Neural crest cell (in vitro differentiated cells): ENCODE measurements around the gene RNPEPL1. TPM values are rescaled to one million over a fixed set of nuclear protein-coding genes. Genes with fewer than 3 reads are reported as not detected.

ENCODE experiments used
- DNase-seq: peaks from one replicate; pipeline ENCODE4 v3.0.0; 2021; ENCODE audit warnings: low read depth, mixed read lengths, low spot score
- H3K27ac Mint-ChIP-seq: one replicate; pipeline ENCODE4 v1.8.0; 2021; ENCODE audit warnings: mild to moderate bottlenecking, mixed read lengths; ENCODE audit not compliant: unreplicated experiment
- H3K27me3 Mint-ChIP-seq: 2 replicates; pipeline ENCODE4 v1.8.0; 2021; ENCODE audit warnings: low read depth, mild to moderate bottlenecking, mixed read lengths
- H3K36me3 Mint-ChIP-seq: 2 replicates; pipeline ENCODE4 v1.8.0; 2021; ENCODE audit warnings: low read depth, mild to moderate bottlenecking, mixed read lengths
- H3K4me1 Mint-ChIP-seq: 2 replicates; pipeline ENCODE4 v1.8.0; 2021; ENCODE audit warnings: mixed read lengths
- H3K4me3 Mint-ChIP-seq: one replicate; pipeline ENCODE4 v1.8.0; 2021; ENCODE audit warnings: mild to moderate bottlenecking, mixed read lengths
- H3K9me3 Mint-ChIP-seq: 2 replicates; pipeline ENCODE4 v1.8.0; 2021; ENCODE audit warnings: mixed read lengths
- CTCF ChIP-seq: fragments of 200-600 bp; sonication (generic); conservative IDR thresholded peaks from 2 replicates; pipeline ENCODE4 v1.5.0; 2021; ENCODE audit warnings: antibody characterized with exemption, mild to moderate bottlenecking
- total RNA-seq: library from RNA; stranded (reverse); gene quantifications from 2 replicates; pipeline ENCODE4 v1.2.1, GENCODE V29; 2021

RNPEPL1 gene
- total RNA-seq, 1 donor from 2014 or later = 36.1 TPM

- DNase-seq = no peak
Observed at GRCh38 chr2:240585101-240585500, 16.8 kb downstream of the RNPEPL1 start.

GRCh38 chr2:240585681-240586197 is 17.5 kb downstream of the RNPEPL1 start:
- DNase-seq = no peak
- peak overlapping the region; percentile 96 for H3K27ac Mint-ChIP-seq

More at GRCh38 chr2:240585101-240585500, 16.8 kb downstream of the RNPEPL1 start:
- Mint-ChIP-seq H3K9me3 (no peaks in the 10 kb centered on the region), H3K27me3 (no peaks in the 10 kb centered on the region), H3K4me1 (peaks cover 53% of the 10 kb centered on the region), H3K36me3 (peaks cover 5% of the 10 kb centered on the region), H3K27ac (no peak overlapping the region), H3K4me3 (peak overlapping the region; percentile 99)
- TF ChIP-seq CTCF = no peak

GRCh38 chr2:240586198-240586918 is 18.1 kb downstream of the RNPEPL1 start, which contains the start of gene CAPN10:
Gene CAPN10 (plus strand): TSS chr2:240586734. CDS start chr2:240586912, 178 bp downstream.
- DNase-seq = peak; percentile 91
- Mint-ChIP-seq H3K27ac (peak within 1 kb of the TSS; percentile 96), H3K9me3 (no peaks in the 10 kb centered on the region), H3K27me3 (no peaks in the 10 kb centered on the region), H3K4me3 (peak within 1 kb of the TSS; percentile 99), H3K4me1 (peaks cover 47% of the 10 kb centered on the region), H3K36me3 (peaks cover 3% of the 10 kb centered on the region)
- no peak for TF ChIP-seq CTCF

More at GRCh38 chr2:240585681-240586197, 17.5 kb downstream of the RNPEPL1 start:
- H3K9me3 Mint-ChIP-seq = no peaks in the 10 kb centered on the region
- no peaks in the 10 kb centered on the region for H3K27me3 Mint-ChIP-seq
- peaks cover 5% of the 10 kb centered on the region for H3K36me3 Mint-ChIP-seq
- peak overlapping the region; percentile 99 for H3K4me3 Mint-ChIP-seq
- TF ChIP-seq CTCF = no peak
- H3K4me1 Mint-ChIP-seq = peaks cover 47% of the 10 kb centered on the region

- peaks cover 42% of the 10 kb centered on the region for H3K4me1 Mint-ChIP-seq
- H3K9me3 Mint-ChIP-seq = no peaks in the 10 kb centered on the region
- H3K27ac Mint-ChIP-seq = peak overlapping the region; percentile 81
- TF ChIP-seq CTCF = peak; percentile 23
- H3K27me3 Mint-ChIP-seq = no peaks in the 10 kb centered on the region
- peak overlapping the region; percentile 96 for H3K4me3 Mint-ChIP-seq
- DNase-seq = no peak
- H3K36me3 Mint-ChIP-seq = peaks cover 3% of the 10 kb centered on the region
Observed at GRCh38 chr2:240586919-240587800, 18.9 kb downstream of the RNPEPL1 start.

GRCh38 chr2:240588006-240588655 is 19.8 kb downstream of the RNPEPL1 start:
- Mint-ChIP-seq H3K4me3 (peak overlapping the region; percentile 96), H3K27me3 (no peaks in the 10 kb centered on the region), H3K27ac (peak overlapping the region; percentile 69), H3K36me3 (no peaks in the 10 kb centered on the region), H3K4me1 (peaks cover 35% of the 10 kb centered on the region), H3K9me3 (no peaks in the 10 kb centered on the region)
- TF ChIP-seq CTCF = no peak
- DNase-seq = no peak
